GM18907 (cell line): ENCODE data around the gene SHB.

Source experiments
- ATAC-seq: cut with Tn5 transposase; IDR thresholded peaks from one replicate; pipeline ENCODE4 v1.9.1; 2021; ENCODE audit warnings: mild to moderate bottlenecking, moderate library complexity; ENCODE audit not compliant: unreplicated experiment

Gene SHB

GRCh38 chr9:38043931-38044623, 24.9 kb downstream of the SHB start:
- ATAC-seq: no peak

GRCh38 chr9:38042626-38043357, 26.2 kb downstream of the SHB start:
- no peak for ATAC-seq

- no peak for ATAC-seq
These were observed 27.3 kb downstream of the SHB start for GRCh38 chr9:38041564-38042243.

GRCh38 chr9:38039907-38040682, 28.9 kb downstream of the SHB start:
- ATAC-seq: no peak

- no peak for ATAC-seq
These were observed 29.7 kb downstream of the SHB start for GRCh38 chr9:38039090-38039906.

GRCh38 chr9:38038307-38039089, 30.5 kb downstream of the SHB start:
- no peak for ATAC-seq

- no peak for ATAC-seq
These were observed 31.1 kb downstream of the SHB start for GRCh38 chr9:38037981-38038306.

- no peak for ATAC-seq
These were observed 32.5 kb downstream of the SHB start for GRCh38 chr9:38036359-38037084.

GRCh38 chr9:38035873-38036272, 33.2 kb downstream of the SHB start:
- no peak for ATAC-seq

GRCh38 chr9:38033941-38034340, 35.1 kb downstream of the SHB start:
- ATAC-seq: no peak

GRCh38 chr9:38032266-38033110, 36.5 kb downstream of the SHB start:
- ATAC-seq: no peak

GRCh38 chr9:38031594-38031993, 37.4 kb downstream of the SHB start:
- no peak for ATAC-seq

- ATAC-seq: no peak
These were observed 38.4 kb downstream of the SHB start for GRCh38 chr9:38030658-38031057.

GRCh38 chr9:38029915-38030638, 39.0 kb downstream of the SHB start:
- ATAC-seq: no peak

GRCh38 chr9:38027714-38028113, 41.3 kb downstream of the SHB start:
- no peak for ATAC-seq

- no peak for ATAC-seq
These were observed 42.0 kb downstream of the SHB start for GRCh38 chr9:38026840-38027527.
